Activated naive CD4-positive, alpha-beta T cell treated with anti-CD3 and anti-CD28 coated beads for 36 hours (primary cell): ENCODE data around the gene PIGL. TPM values are rescaled to one million over a fixed set of nuclear protein-coding genes. Genes with fewer than 3 reads are reported as not detected.
"Not testable (repeated sequence)": the region's sequence is repeated elsewhere in the genome, so short reads cannot be mapped to it uniquely, and the experiment has no call there.

ENCODE experiments used
- CTCF ChIA-PET: fragments of 350-600 bp; sonication (Branson Sonifier 250); formaldehyde crosslinking; loops from one replicate; lab custom pipeline; 2021; ENCODE audit warnings: antibody characterized with exemption; lab: Charles Lee
- DNase-seq: peaks from one replicate; pipeline ENCODE4 v3.0.0-alpha.2; 2020
- H3K27ac Mint-ChIP-seq: one replicate; pipeline ENCODE4 v1.8.0; 2021; ENCODE audit warnings: mild to moderate bottlenecking, mixed read lengths
- H3K27me3 Mint-ChIP-seq: one replicate; pipeline ENCODE4 v1.8.0; 2021; ENCODE audit warnings: low read depth, mixed read lengths
- H3K36me3 Mint-ChIP-seq: one replicate; pipeline ENCODE4 v1.8.0; 2021; ENCODE audit warnings: low read depth, mixed read lengths
- H3K4me1 Mint-ChIP-seq: one replicate; pipeline ENCODE4 v1.8.0; 2021; ENCODE audit warnings: low read depth, mixed read lengths
- H3K4me3 Mint-ChIP-seq: one replicate; pipeline ENCODE4 v1.8.0; 2021; ENCODE audit warnings: mild to moderate bottlenecking, moderate library complexity, mixed read lengths
- H3K9me3 Mint-ChIP-seq: one replicate; pipeline ENCODE4 v1.8.0; 2021; ENCODE audit warnings: mixed read lengths
- intact Hi-C: fragments of 100-400 bp; cut with micrococcal nuclease; formaldehyde crosslinking; loops from one replicate; pipeline ENCODE4 v1.15.1; 2023
- total RNA-seq, 2 experiments: library from RNA; stranded (reverse); gene quantifications; one replicate each; pipeline ENCODE4 v1.2.3, GENCODE V29; 2021

The PIGL gene
- total RNA-seq, 2 experiments from 2014 or later: 40.4 to 42.4 TPM

DNA sequence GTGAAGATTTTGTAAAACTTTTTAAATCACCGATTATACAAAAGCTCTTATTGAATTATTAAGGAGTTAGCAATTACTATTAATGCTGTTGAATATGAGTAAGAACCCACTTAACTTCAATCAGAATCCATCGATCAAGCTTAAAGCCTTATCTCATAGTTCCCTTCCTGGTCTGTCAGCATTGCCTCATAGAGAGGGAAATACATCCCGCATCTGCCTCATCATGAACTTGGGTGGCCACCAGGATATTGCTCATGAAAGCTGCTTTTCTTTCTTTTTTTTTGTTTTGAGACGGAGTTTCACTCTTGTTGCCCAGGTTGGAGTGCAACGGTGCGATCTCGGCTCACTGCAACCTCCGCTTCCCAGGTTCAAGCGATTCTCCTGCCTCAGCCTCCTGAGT lies 66.7 kb downstream of the PIGL start:
- peaks cover 36% of the 10 kb centered on the region for H3K4me1 Mint-ChIP-seq
- no peak overlapping the region for H3K27ac Mint-ChIP-seq

DNA sequence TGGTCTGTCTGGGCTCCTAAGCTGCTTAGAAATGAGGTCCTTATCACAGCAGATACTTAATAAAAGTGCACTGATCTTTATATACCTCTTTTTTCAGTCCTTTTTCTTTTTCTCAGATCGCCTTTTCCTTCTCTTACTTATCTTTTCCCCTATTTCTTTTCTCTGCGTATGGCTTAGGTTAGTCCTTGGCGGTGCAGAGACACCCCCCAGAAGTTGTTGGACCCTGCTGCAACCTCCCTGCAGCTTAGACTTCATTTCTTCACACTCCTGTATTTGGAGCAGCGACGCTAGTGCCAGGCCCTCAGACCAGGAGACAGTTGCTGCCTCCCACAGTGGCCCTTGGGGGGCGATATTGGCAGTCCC lies 68.6 kb downstream of the PIGL start:
- peaks cover 3% of the 10 kb centered on the region for H3K36me3 Mint-ChIP-seq
- no peaks in the 10 kb centered on the region for H3K9me3 Mint-ChIP-seq
- no peak for DNase-seq
- H3K27ac Mint-ChIP-seq: peak overlapping the region; percentile 95
- peak overlapping the region; percentile 67 for H3K4me3 Mint-ChIP-seq
- CTCF ChIA-PET: interaction anchor here (0.6 to 2.6 kb wide), 4 partner anchors 19 to 1896 kb away, joined by 3 to 13 read pairs (median 5); no protein-coding TSS in a partner anchor
- H3K4me1 Mint-ChIP-seq: peaks cover 45% of the 10 kb centered on the region
- intact Hi-C loops: loop anchor here (1.0 to 5.0 kb wide), 11 partner anchors 19 to 367 kb away; partner anchors contain the start of genes CENPV, PIGL, TTC19 and UBB
- H3K27me3 Mint-ChIP-seq: no peaks in the 10 kb centered on the region

More for the DNA sequence above, 66.7 kb downstream of the PIGL start:
- Mint-ChIP-seq H3K4me3 (no peak overlapping the region), H3K9me3 (no peaks in the 10 kb centered on the region), H3K36me3 (peaks cover 10% of the 10 kb centered on the region), H3K27me3 (no peaks in the 10 kb centered on the region)
- DNase-seq: no peak
- CTCF ChIA-PET: interaction anchor here (0.7 kb wide), 1 partner anchor 66 kb away, joined by 7 read pairs; no protein-coding TSS in a partner anchor
- intact Hi-C loops: no loop called here

- Mint-ChIP-seq H3K27me3 (no peaks in the 10 kb centered on the region), H3K4me3 (peak overlapping the region; percentile 67), H3K27ac (peak overlapping the region; percentile 95), H3K4me1 (peaks cover 47% of the 10 kb centered on the region), H3K36me3 (peaks cover 3% of the 10 kb centered on the region), H3K9me3 (no peaks in the 10 kb centered on the region)
- intact Hi-C loops: loop anchor here (1.0 to 5.0 kb wide), 11 partner anchors 19 to 366 kb away; partner anchors contain the start of genes CENPV, PIGL, TTC19 and UBB
- CTCF ChIA-PET: interaction anchor here (0.6 to 2.6 kb wide), 7 partner anchors 12 to 1895 kb away, joined by 3 to 13 read pairs (median 4); no protein-coding TSS in a partner anchor
- DNase-seq: peak; percentile 90
Measured at GRCh38 chr17:16286009-16286946, 69.3 kb downstream of the PIGL start.

DNA sequence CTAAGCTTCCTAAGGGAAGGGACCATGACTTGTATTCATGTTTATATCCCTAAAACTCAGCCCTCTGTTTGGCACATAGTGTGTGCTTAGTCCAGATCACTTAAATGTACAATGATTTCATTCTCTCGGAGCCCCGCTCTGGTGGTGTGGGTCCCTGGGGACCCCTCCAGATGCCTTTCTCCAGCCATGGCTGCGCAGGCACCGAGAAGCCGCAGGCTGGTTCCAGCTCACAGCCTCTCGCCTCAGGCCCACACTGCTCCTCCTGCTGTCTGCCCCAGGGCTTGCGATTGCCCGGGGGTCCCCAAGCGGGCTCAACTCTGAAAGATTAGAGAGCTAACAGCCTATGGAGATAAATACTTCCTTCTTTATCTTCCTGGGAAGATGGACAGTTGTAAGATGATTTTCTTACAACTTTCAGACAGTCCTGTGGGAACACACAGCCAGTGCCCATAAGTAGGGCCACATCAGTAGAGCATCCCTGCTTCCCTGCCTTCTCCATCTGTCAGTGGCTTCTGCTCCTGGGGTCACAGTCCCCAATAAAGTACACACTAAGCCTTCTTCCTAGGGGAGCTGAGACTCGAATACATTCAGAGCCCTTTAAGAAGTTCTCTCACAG lies 70.0 kb downstream of the PIGL start:
- intact Hi-C loops: loop anchor here (1.0 to 5.0 kb wide), 11 partner anchors 20 to 365 kb away; partner anchors contain the start of genes CENPV, PIGL, TTC19 and UBB
- H3K27me3 Mint-ChIP-seq: no peaks in the 10 kb centered on the region
- DNase-seq: no peak
- CTCF ChIA-PET: interaction anchor here (0.6 to 2.6 kb wide), 6 partner anchors 11 to 77 kb away, joined by 3 to 13 read pairs (median 5); no protein-coding TSS in a partner anchor
- H3K27ac Mint-ChIP-seq: peak overlapping the region; percentile 95
- no peaks in the 10 kb centered on the region for H3K9me3 Mint-ChIP-seq
- H3K4me1 Mint-ChIP-seq: peaks cover 47% of the 10 kb centered on the region
- H3K4me3 Mint-ChIP-seq: peak overlapping the region; percentile 67
- peaks cover 3% of the 10 kb centered on the region for H3K36me3 Mint-ChIP-seq

- Mint-ChIP-seq H3K4me3 (peak overlapping the region; percentile 67), H3K27me3 (no peaks in the 10 kb centered on the region), H3K36me3 (peaks cover 6% of the 10 kb centered on the region), H3K4me1 (peaks cover 49% of the 10 kb centered on the region), H3K27ac (peak overlapping the region; percentile 95), H3K9me3 (no peaks in the 10 kb centered on the region)
- DNase-seq: peak; percentile 34
- intact Hi-C loops: loop anchor here (2.0 to 5.0 kb wide), 5 partner anchors 21 to 365 kb away; partner anchors contain the start of genes CENPV, TTC19, ZNF624 and ZSWIM7
- CTCF ChIA-PET: interaction anchor here (0.6 to 1.3 kb wide), 3 partner anchors 57 to 76 kb away, joined by 3 to 6 read pairs (median 4); no protein-coding TSS in a partner anchor
Measured at GRCh38 chr17:16287563-16288027, 70.6 kb downstream of the PIGL start.

DNA sequence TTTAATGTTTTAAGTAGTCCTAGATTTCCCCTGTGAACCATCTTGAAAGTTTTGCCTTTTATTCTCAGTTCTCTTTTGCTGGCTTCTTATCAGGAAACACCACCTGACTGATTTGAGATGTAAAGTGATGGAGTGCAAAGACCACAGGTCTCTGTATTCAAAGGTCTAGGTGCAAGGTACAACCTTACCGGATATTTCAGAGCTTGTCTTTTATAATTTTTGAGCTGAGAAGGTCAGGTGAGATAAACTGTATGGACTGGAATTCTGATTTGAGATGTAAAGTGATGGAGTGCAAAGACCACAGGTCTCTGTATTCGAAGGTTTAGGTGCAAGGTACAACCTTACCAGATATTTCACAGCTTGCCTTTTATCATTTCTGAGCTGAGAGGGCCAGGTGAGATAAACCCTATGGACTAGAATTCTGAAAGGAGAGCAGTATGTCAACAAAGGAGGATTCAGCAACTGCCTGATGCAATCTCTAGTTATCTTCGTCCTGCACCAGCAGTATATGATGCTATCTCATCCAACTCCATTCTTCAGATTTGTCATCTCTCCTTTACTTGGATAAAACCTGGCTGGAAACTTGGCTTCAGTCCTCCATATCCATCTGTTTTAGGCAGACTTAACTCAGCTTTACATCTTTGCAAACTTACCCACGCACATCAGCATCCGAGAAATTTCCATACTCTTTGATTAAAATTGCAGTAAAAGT lies 72.0 kb downstream of the PIGL start:
- Mint-ChIP-seq H3K27me3 (no peaks in the 10 kb centered on the region), H3K27ac (peak overlapping the region; percentile 70), H3K4me1 (peaks cover 49% of the 10 kb centered on the region), H3K4me3 (no peak overlapping the region), H3K36me3 (peaks cover 6% of the 10 kb centered on the region), H3K9me3 (no peaks in the 10 kb centered on the region)
- intact Hi-C loops: loop anchor here (5.0 kb wide), 3 partner anchors 148 to 363 kb away; partner anchors contain the start of genes TTC19, ZNF624 and ZSWIM7
- no peak for DNase-seq
- CTCF ChIA-PET: interaction anchor here (0.6 kb wide), 2 partner anchors 12 to 29 kb away, joined by 3 to 5 read pairs; no protein-coding TSS in a partner anchor

DNA sequence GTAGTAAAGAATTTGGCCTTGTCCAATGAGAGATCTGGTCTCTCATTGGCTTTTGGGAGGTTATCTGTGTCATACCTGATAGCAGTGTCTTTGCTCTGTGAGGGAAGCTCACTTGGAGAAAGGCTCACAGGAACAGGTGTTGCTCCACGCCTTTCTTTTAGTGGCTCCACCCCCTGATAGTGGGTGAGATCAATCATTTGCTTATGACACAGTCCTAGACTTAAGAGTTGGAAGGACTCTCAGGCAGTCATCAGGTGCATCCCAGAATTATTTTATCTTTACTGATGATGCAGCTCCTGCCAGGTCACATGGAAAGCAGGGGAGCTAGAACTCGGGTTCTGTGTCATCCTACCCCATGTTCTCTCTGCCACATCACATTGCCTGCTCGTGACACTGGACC lies 76.9 kb downstream of the PIGL start:
- no peaks in the 10 kb centered on the region for H3K27me3 Mint-ChIP-seq
- H3K4me1 Mint-ChIP-seq: peaks cover 28% of the 10 kb centered on the region
- intact Hi-C loops: no loop called here
- no peak overlapping the region for H3K4me3 Mint-ChIP-seq
- H3K36me3 Mint-ChIP-seq: peaks cover 2% of the 10 kb centered on the region
- DNase-seq: no peak
- CTCF ChIA-PET: no interaction called here
- no peaks in the 10 kb centered on the region for H3K9me3 Mint-ChIP-seq
- no peak overlapping the region for H3K27ac Mint-ChIP-seq

DNA sequence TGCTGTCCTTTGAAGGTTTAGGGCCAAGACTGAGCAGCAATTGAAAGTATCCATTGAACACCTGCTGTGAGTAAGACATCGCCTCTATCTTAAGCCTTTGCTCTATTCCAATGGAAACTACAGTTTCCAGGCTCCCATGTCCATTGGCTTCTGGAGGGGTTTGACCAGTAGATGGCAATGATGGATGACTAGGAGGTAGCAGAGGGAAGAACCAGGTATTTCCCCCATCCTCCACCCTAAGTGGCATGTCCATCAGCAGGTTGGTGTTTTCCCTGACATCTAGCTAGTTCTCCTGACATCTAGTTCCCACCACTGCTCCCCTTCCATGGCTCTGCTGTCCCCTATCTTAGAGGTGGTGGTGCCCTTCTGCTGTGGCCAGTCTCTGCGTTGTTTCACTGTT lies 77.5 kb downstream of the PIGL start:
- Mint-ChIP-seq H3K4me1 (peaks cover 23% of the 10 kb centered on the region), H3K27ac (no peak overlapping the region), H3K9me3 (no peaks in the 10 kb centered on the region), H3K27me3 (no peaks in the 10 kb centered on the region), H3K4me3 (no peak overlapping the region), H3K36me3 (peaks cover 2% of the 10 kb centered on the region)
- DNase-seq: no peak
- intact Hi-C loops: no loop called here
- CTCF ChIA-PET: interaction anchor here (1.9 kb wide), 1 partner anchor 10 kb away, joined by 9 read pairs; no protein-coding TSS in a partner anchor

DNA sequence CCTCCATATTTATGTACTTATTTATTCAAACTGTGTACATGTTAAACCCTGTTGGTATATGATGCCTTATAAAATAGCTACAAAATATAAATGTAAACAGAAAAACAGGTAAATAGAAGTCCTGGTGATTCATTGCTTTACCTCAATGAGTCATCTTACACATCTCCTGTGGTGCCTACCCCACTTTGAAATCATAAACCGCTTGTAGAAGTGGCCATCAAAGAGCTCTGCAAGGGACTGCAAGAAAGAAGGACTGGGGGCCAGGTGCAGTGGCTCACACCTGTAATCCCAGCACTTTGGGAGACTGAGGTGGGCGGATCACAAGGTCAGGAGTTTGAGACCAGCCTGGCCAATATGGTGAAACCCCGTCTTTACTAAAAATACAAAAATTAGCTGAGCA lies 79.1 kb downstream of the PIGL start:
- intact Hi-C loops, H3K27ac Mint-ChIP-seq, H3K9me3 Mint-ChIP-seq, H3K4me3 Mint-ChIP-seq, H3K36me3 Mint-ChIP-seq, H3K27me3 Mint-ChIP-seq, DNase-seq: not testable (repeated sequence)
- CTCF ChIA-PET: interaction anchor here (0.6 to 1.9 kb wide), 2 partner anchors 9 to 13 kb away, joined by 3 to 9 read pairs; no protein-coding TSS in a partner anchor
- H3K4me1 Mint-ChIP-seq: peaks cover 20% of the 10 kb centered on the region

DNA sequence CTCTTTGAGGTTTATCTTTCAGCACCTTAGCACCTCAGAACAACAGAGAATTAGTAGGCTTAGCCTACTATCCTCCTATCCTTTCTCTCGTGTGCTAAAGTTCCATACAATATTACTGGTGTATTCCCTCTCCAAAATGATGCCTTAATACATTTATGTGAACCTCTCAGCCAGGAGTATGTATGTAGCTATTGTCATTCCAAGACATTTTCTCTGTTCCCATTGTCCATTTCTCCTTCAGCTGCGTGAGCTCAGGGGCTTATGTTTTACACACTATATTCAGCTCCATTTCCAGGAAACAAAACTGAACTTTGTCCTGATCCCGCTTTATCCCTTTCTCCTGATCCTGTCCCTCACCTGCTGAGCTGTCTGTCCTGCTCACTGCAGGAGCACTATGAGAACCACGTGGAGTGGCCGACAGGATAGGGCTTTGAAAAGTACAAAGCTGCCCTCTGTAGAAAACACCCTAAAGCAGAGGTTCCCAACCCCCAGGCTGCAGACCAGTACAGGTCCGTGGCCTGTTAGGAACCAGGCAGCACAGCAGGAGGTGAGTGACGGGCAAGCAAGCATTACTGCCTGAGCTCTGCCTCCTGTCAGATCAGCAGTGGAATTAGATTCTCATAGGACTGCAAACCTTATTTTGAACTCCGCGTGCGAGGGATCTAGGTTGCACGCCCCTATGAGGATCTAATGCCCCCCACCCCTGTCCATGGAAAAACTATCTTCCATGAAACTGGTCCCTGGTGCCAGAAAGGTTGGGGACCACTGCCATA lies 80.5 kb downstream of the PIGL start:
- H3K27me3 Mint-ChIP-seq: no peaks in the 10 kb centered on the region
- peaks cover 18% of the 10 kb centered on the region for H3K4me1 Mint-ChIP-seq
- intact Hi-C loops: no loop called here
- peaks cover 1% of the 10 kb centered on the region for H3K36me3 Mint-ChIP-seq
- no peak overlapping the region for H3K4me3 Mint-ChIP-seq
- H3K9me3 Mint-ChIP-seq: no peaks in the 10 kb centered on the region
- CTCF ChIA-PET: interaction anchor here (0.7 to 1.1 kb wide), 2 partner anchors 11 to 79 kb away, joined by 3 read pairs; no protein-coding TSS in a partner anchor
- H3K27ac Mint-ChIP-seq: no peak overlapping the region
- DNase-seq: no peak
